Measurements from ENCODE around the gene COL8A1. TPM values are rescaled to one million over a fixed set of nuclear protein-coding genes. Genes with fewer than 3 reads are reported as not detected.

COL8A1 gene
- total and polyA plus RNA-seq, 10 of the 15 experiments (the other 5 are each of a cell fraction or from before 2014, with no cell fraction given) = 0.04 to 0.73 (median 0.10) TPM; not detected in 5

DNA sequence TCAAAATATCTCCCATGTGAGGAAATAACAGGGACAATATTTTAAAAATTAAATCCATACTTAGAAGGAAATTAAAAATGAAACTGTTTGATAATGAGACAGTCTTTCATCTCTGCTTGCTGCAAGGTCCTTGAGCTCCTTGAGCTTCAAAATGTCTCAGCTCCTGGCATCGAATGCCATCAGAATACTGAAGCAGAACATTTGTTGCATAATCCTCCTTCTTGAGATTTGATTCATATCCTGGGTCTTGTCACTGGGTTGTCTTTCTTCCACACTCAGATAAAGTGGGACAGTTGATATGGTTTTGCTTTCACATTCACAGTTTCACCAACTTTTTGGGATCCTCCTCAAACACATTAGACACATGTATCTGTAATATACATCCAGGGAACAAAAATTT is 27.8 kb downstream of the COL8A1 start:
- intact Hi-C loops (cut with micrococcal nuclease; ENCODE audit: unreplicated experiment) (no loop called here), in situ Hi-C loops (cut with MboI) (no loop called here)
- Histone ChIP-seq H2AFZ (ENCODE audit: control insufficient read depth, low read depth, low read length) (no peak overlapping the region), H3K9me3 (replicated peaks; ENCODE audit: control insufficient read depth, insufficient read depth, low read length) (no peaks in the 10 kb centered on the region), H3K4me3 (no peak overlapping the region), H3K4me1 (ENCODE audit: control insufficient read depth, insufficient read depth, low read length) (no peaks in the 10 kb centered on the region), H4K20me1 (ENCODE audit: control insufficient read depth, insufficient read depth) (no peaks in the 10 kb centered on the region), H3K4me2 (ENCODE audit: control insufficient read depth, insufficient read depth) (no peak overlapping the region), H3K27me3 (replicated peaks in 1 of 2; ENCODE audit: control insufficient read depth in 2 of 2, insufficient read depth in 2 of 2, low read length in 1 of 2) (no peaks in the 10 kb centered on the region; a peak in 1 of 4 replicates), H3K27ac (ENCODE audit: control insufficient read depth, insufficient read depth) (no peak overlapping the region), H3K9ac (ENCODE audit: control insufficient read depth, insufficient read depth, low read length) (no peak overlapping the region), H3K36me3 (ENCODE audit: control insufficient read depth in 2 of 2, insufficient read depth in 2 of 2, low read length in 1 of 2) (no peaks in the 10 kb centered on the region), H3K79me2 (ENCODE audit: control insufficient read depth, insufficient read depth, low read length) (no peaks in the 10 kb centered on the region)
- ChIA-PET SMC1A (ENCODE audit: uncharacterized antibody, unreplicated experiment) (no interaction called here), RAD21 (ENCODE audit: unreplicated experiment) (no interaction called here), CTCF (no interaction called here), POLR2A (no interaction called here)
- 0% methylated on average over 1 of the region's 1 CpG for WGBS (ENCODE audit: insufficient coverage, insufficient replicate concordance, low lambda C conversion rate, missing lambda C conversion rate)
- BruUV-seq (replicated peaks) = no TSS peak
- ATAC-seq = no peak
- no peak for FAIRE-seq
- DNase-seq (ENCODE audit: low read depth, low spot score) = no peak
- TF ChIP-seq ZZZ3 (IDR thresholded peaks at IDR 0.05; ENCODE audit: control insufficient read depth, insufficient read length, low read depth) = no peak
- TF ChIP-seq, protein P1, sequence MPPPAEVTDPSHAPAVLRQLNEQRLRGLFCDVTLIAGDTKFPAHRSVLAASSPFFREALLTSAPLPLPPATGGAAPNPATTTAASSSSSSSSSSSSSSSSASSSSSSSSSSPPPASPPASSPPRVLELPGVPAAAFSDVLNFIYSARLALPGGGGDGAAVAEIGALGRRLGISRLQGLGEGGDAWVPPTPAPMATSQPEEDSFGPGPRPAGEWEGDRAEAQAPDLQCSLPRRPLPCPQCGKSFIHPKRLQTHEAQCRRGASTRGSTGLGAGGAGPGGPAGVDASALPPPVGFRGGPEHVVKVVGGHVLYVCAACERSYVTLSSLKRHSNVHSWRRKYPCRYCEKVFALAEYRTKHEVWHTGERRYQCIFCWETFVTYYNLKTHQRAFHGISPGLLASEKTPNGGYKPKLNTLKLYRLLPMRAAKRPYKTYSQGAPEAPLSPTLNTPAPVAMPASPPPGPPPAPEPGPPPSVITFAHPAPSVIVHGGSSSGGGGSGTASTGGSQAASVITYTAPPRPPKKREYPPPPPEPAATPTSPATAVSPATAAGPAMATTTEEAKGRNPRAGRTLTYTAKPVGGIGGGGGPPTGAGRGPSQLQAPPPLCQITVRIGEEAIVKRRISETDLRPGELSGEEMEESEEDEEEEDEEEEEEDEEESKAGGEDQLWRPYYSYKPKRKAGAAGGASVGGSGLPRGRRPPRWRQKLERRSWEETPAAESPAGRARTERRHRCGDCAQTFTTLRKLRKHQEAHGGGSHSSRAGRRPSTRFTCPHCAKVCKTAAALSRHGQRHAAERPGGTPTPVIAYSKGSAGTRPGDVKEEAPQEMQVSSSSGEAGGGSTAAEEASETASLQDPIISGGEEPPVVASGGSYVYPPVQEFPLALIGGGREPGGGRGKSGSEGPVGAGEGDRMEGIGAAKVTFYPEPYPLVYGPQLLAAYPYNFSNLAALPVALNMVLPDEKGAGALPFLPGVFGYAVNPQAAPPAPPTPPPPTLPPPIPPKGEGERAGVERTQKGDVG (CRISPR knock-in tag; IDR thresholded peaks at IDR 0.05) = no peak
- no peak for TF ChIP-seq ATF2 (IDR thresholded peaks at IDR 0.05; ENCODE audit: low read length)
- no peak for TF ChIP-seq ZNF217 (IDR thresholded peaks at IDR 0.05)
- TF ChIP-seq RFX5 (IDR thresholded peaks at IDR 0.05; ENCODE audit: low read depth, low read length) = no peak
- no peak for TF ChIP-seq CREM (IDR thresholded peaks at IDR 0.05; ENCODE audit: low read depth)
- TF ChIP-seq RELA (IDR thresholded peaks at IDR 0.05; ENCODE audit: borderline replicate concordance, partially characterized antibody) = no peak
- no peak for TF ChIP-seq NFXL1 (IDR thresholded peaks at IDR 0.05; ENCODE audit: borderline replicate concordance)
- no peak for TF ChIP-seq BCLAF1 (IDR thresholded peaks at IDR 0.05)
- TF ChIP-seq RBBP5 (conservative IDR thresholded peaks at IDR 0.05) = no peak
- no peak for TF ChIP-seq ZNF384 (IDR thresholded peaks at IDR 0.05; ENCODE audit: borderline replicate concordance, low read depth, low read length)
- TF ChIP-seq ZBED1 (IDR thresholded peaks at IDR 0.05; ENCODE audit: borderline replicate concordance) = no peak
- TF ChIP-seq MEF2A (IDR thresholded peaks at IDR 0.05; ENCODE audit: insufficient read depth, low read depth, low read length) = no peak
- TF ChIP-seq LARP7 (IDR thresholded peaks at IDR 0.05) = no peak
- TF ChIP-seq NFYB (IDR thresholded peaks at IDR 0.05; ENCODE audit: insufficient read depth, low read depth, low read length) = no peak
- TF ChIP-seq SMC3 (IDR thresholded peaks at IDR 0.05; ENCODE audit: borderline replicate concordance, low read length) = no peak
- no peak for TF ChIP-seq NBN (IDR thresholded peaks at IDR 0.05)
- no peak for TF ChIP-seq NFIC (IDR thresholded peaks at IDR 0.05; ENCODE audit: low read depth, low read length)
- no peak for TF ChIP-seq PAX5 (IDR thresholded peaks at IDR 0.05; ENCODE audit: borderline replicate concordance, low read depth, low read length)

Data from GM12878 (cell line).